IPS-NIHi11 (cell line): Measurements from ENCODE around the gene UFL1.
"Not testable (repeated sequence)": the region's sequence is repeated elsewhere in the genome, so short reads cannot be mapped to it uniquely, and the experiment has no call there.

Source experiments
- DNase-seq: peaks from one replicate; pipeline ENCODE4 v3.0.0; 2012; ENCODE audit warnings: mixed read lengths, low spot score

The UFL1 gene

GRCh38 chr6:96521644-96522464, at the start of gene UFL1:
Gene UFL1, plus strand, starts transcription at chr6:96521806. Its CDS starts 68 bp downstream, at chr6:96521874.
- DNase-seq, result peak; percentile 86

GRCh38 chr6:96472291-96472690, 49.3 kb upstream of the UFL1 start:
- not testable (repeated sequence) for DNase-seq

GRCh38 chr6:96478695-96479094, 42.9 kb upstream of the UFL1 start:
- no peak for DNase-seq

GRCh38 chr6:96491926-96492325, 29.7 kb upstream of the UFL1 start:
- DNase-seq, result no peak

- DNase-seq, result no peak
Observed at GRCh38 chr6:96499781-96500180, 21.8 kb upstream of the UFL1 start.

GRCh38 chr6:96502915-96503314, 18.7 kb upstream of the UFL1 start:
- no peak for DNase-seq

GRCh38 chr6:96505363-96505762, 16.2 kb upstream of the UFL1 start:
- DNase-seq, result no peak

- no peak for DNase-seq
Observed at GRCh38 chr6:96509281-96509680, 12.3 kb upstream of the UFL1 start.

GRCh38 chr6:96520171-96521115, 1.2 kb upstream of the UFL1 start:
- peak; percentile 8 for DNase-seq

- no peak for DNase-seq
Observed at GRCh38 chr6:96521306-96521643, 331 bp upstream of the UFL1 start.

- DNase-seq, result no peak
Observed at GRCh38 chr6:96522465-96523009, 931 bp downstream of the UFL1 start.

- DNase-seq, result no peak
Observed at GRCh38 chr6:96528193-96528592, 6.6 kb downstream of the UFL1 start.

- DNase-seq, result no peak
Observed at GRCh38 chr6:96532399-96532798, 10.8 kb downstream of the UFL1 start.

- DNase-seq, result no peak
Observed at GRCh38 chr6:96537726-96538125, 16.1 kb downstream of the UFL1 start.

- no peak for DNase-seq
Observed at GRCh38 chr6:96542702-96543101, 21.1 kb downstream of the UFL1 start.

GRCh38 chr6:96545882-96546281, 24.3 kb downstream of the UFL1 start:
- no peak for DNase-seq

- DNase-seq, result no peak
Observed at GRCh38 chr6:96547654-96548053, 26.0 kb downstream of the UFL1 start.

GRCh38 chr6:96554558-96554957, 33.0 kb downstream of the UFL1 start:
- no peak for DNase-seq

- not testable (repeated sequence) for DNase-seq
Observed at GRCh38 chr6:96559740-96560139, 38.1 kb downstream of the UFL1 start.

- DNase-seq, result no peak
Observed at GRCh38 chr6:96562886-96563285, 41.3 kb downstream of the UFL1 start, which contains the start of gene FHL5. Gene FHL5, plus strand, starts transcription at chr6:96563128. Its CDS starts 40,486 bp downstream, at chr6:96603614.

- DNase-seq, result no peak
Observed at GRCh38 chr6:96563853-96564252, 42.2 kb downstream of the UFL1 start.

- no peak for DNase-seq
Observed at GRCh38 chr6:96570053-96570452, 48.4 kb downstream of the UFL1 start.

GRCh38 chr6:96571551-96571950, 49.9 kb downstream of the UFL1 start:
- no peak for DNase-seq
